AG04450 (cell line): ENCODE data around the gene FGD6. TPM values are rescaled to one million over a fixed set of nuclear protein-coding genes. Genes with fewer than 3 reads are reported as not detected.

ENCODE experiments used
- CTCF ChIA-PET: fragments of 300-600, 350-600 bp; formaldehyde crosslinking; extraction: SDS; loops from one replicate; lab custom pipeline; 2022; ENCODE audit warnings: antibody characterized with exemption, inconsistent platforms; lab: Charles Lee
- POLR2A ChIA-PET: fragments of 350-600 bp; formaldehyde crosslinking; extraction: SDS; loops from one replicate; lab custom pipeline; 2021; ENCODE audit warnings: antibody characterized with exemption, inconsistent platforms; lab: Yijun Ruan, JAX
- DNase-seq: peaks from one replicate; pipeline ENCODE4 v3.0.0-alpha.2; 2011; ENCODE audit warnings: low read depth, low spot score
- H3K27ac ChIP-seq: one replicate; pipeline ENCODE4 v1.5.1; 2012; ENCODE audit warnings: low read depth, low read length, control low read depth
- H3K27me3 ChIP-seq: one replicate; pipeline ENCODE4 v1.6.0; 2012; ENCODE audit warnings: low read length; ENCODE audit not compliant: control insufficient read depth, insufficient read depth
- H3K4me3 ChIP-seq: 2 replicates; pipeline ENCODE4 v1.5.1; 2011; ENCODE audit warnings: mild to moderate bottlenecking, low read depth, low read length, control low read depth
- H3K9me3 ChIP-seq: 2 replicates; pipeline ENCODE4 v1.5.1; 2012; ENCODE audit warnings: low read length; ENCODE audit not compliant: control insufficient read depth, insufficient read depth
- CTCF ChIP-seq: IDR thresholded peaks from 2 replicates; pipeline ENCODE4 v1.5.1; 2011; ENCODE audit warnings: low read depth, low read length, control low read depth, inconsistent platforms
- polyA plus RNA-seq: library from polyadenylated mRNA; depleted of rRNA; stranded (reverse); fragments of >200 nt; gene quantifications from 2 replicates; pipeline ENCODE4 v1.2.3, GENCODE V29; 2011

FGD6 gene
- polyA plus RNA-seq, 1 experiment: 10.2 TPM

DNA sequence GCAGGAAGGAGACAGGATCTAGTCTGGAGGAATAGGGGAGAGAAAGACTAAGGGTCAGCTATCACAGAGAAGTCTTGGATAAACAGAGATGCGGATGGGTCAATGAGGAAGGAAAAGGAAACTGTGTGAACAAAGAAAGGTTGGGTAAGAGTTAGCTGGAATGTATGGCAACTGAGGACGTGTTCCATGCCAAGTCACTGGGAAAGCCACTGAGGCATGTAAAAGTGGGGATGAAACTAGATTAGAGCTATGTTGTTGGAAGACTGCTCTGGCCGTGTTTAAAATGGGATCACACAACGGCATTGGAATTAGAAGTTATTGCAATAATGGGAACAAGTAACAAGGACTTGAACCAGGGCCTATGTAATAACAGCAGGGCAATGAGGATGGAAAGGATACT is 139.9 kb downstream of the FGD6 start:
- DNase-seq: no peak
- Histone ChIP-seq H3K4me3 (no peak overlapping the region), H3K27ac (no peak overlapping the region), H3K9me3 (no peaks in the 10 kb centered on the region), H3K27me3 (no peaks in the 10 kb centered on the region)
- ChIA-PET CTCF (no interaction called here), POLR2A (no interaction called here)
- TF ChIP-seq CTCF: no peak

DNA sequence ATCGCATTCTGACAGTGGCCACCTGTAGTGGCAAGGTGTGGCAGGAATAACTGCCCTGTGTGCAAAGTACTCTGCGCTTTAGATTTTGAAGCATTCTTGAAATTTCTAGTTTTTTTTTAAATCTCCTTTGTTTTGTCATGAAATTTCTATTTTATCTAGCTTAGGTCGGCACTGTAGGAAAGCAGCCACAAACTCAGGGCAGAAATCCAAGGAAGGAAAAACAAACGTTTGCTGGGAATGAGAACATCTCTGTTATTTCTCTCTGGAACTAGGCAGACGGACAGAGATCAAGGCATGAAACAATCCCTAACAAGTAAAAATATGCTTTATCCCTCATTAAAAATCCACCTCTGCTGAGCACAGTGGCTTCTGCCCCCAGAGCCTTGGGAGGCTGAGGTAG is 142.5 kb downstream of the FGD6 start:
- no peak overlapping the region for H3K4me3 ChIP-seq
- H3K27ac ChIP-seq: no peak overlapping the region
- ChIA-PET CTCF (no interaction called here), POLR2A (no interaction called here)
- H3K9me3 ChIP-seq: no peaks in the 10 kb centered on the region; the same call in 1 of the 2 replicates
- TF ChIP-seq CTCF: no peak
- H3K27me3 ChIP-seq: no peaks in the 10 kb centered on the region
- DNase-seq: no peak

DNA sequence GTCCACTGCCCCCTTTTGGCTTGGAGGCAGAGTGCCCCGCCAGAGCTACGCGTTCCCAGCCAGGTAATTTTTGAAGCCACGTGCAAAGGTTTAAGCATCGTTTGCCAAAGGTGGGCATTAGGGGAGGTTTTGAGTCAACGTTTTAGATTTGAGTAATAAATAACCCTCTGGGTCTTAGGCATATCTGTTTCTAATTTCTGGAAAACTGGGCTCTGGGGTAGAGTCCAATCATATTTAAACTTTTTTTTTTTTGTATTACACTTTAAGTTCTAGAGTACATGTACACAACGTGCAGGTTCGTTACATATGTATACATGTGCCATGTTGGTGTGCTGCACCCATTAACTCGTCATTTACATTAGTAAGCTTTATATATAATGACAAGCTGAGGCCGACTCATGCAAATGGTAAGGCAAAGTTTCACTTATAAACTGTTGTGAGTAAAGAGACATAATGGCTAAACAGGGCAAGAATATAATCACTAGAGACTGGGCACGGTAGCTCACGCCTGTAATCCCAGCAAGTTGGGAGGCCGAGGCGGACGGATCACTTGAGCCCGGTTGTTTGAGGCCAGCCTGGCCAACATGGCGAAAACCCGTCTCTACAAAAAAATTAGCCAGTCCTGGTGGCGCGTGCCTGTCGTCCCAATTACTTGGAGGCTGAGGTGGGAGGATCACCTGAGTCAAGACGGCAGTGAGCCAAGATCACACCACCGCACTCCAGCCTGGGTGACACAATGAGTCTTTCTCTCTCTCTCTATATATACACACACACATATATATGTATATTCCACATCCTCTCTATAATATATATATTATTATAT is 143.4 kb downstream of the FGD6 start:
- Histone ChIP-seq H3K4me3 (peak overlapping the region; percentile 82), H3K9me3 (no peaks in the 10 kb centered on the region; the same call in 1 of the 2 replicates), H3K27me3 (no peaks in the 10 kb centered on the region), H3K27ac (no peak overlapping the region)
- ChIA-PET CTCF (interaction anchor here (0.7 to 2.6 kb wide), 17 partner anchors 10 to 501 kb away, joined by 3 to 17 read pairs (median 4); partner anchors contain the start of genes FGD6, NDUFA12 and VEZT), POLR2A (interaction anchor here (0.7 to 1.3 kb wide), 5 partner anchors 10 to 551 kb away, joined by 3 to 4 read pairs (median 4); partner anchors contain the start of gene METAP2)
- no peak for DNase-seq
- peak; percentile 87 for TF ChIP-seq CTCF

DNA sequence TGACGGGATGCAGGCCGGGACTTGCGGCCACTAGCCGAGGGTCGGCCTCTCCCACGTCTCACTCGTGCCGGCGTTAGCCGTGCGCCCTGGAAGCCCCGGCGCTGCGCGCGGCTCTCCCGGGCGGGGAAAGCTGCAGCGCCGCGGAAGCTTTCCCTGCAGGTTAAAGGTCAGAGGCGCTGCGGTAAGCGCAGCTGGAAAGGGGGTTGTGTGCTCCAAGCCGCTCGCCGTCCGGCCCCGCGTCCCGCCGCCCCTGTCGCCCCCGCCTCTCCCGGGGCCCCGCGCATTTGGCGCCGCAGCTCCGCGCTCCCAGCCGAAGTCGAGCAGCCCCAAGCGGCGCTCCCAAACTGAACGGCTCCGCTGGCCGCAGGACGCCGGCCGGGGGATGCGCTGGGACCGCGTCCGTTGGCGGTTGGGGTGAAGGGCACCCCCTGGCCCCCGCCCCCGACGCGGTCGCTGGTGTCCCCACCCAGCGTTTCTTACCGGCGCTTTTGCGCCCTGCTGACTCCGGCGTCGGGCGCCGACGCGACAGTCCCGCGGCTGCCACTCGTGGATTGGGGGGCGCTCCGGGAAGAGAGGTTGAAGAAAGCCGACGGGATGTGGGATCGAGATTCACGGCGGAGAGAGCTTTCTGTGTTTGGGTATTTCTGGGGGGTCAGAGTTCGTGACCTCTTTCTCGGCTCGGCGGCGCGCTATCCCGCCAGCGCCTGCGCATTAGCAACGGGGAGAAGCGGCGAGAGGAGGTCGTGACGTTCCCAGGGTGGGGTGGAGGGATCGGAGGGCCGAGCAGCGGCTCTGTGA is 144.2 kb downstream of the FGD6 start, which contains the start of gene NR2C1:
TSS of gene NR2C1 (minus strand) at position 719 of the 798 bp plus-strand sequence. CDS start 6,234 bp downstream, outside the sequence.
- POLR2A ChIA-PET: interaction anchor here (0.6 to 1.5 kb wide), 8 partner anchors 11 to 550 kb away, joined by 3 to 8 read pairs (median 4); partner anchors contain the start of genes FGD6, METAP2, NDUFA12 and VEZT

More for the DNA sequence above, 144.2 kb downstream of the FGD6 start, which contains the start of gene NR2C1:
- DNase-seq: peak; percentile 77
- H3K9me3 ChIP-seq: no peaks in the 10 kb centered on the region; the same call in 1 of the 2 replicates
- no peaks in the 10 kb centered on the region for H3K27me3 ChIP-seq
- CTCF ChIA-PET: interaction anchor here (0.6 to 2.6 kb wide), 26 partner anchors 10 to 926 kb away, joined by 3 to 17 read pairs (median 4); partner anchors contain the start of genes FGD6, NDUFA12 and VEZT
- peak within 1 kb of the TSS; percentile 68 for H3K27ac ChIP-seq
- no peak for TF ChIP-seq CTCF
- H3K4me3 ChIP-seq: peak within 1 kb of the TSS; percentile 82
